HEK293 (cell line): Measurements from ENCODE around the gene ROR2.
A peak's percentile ranks its signal among the peaks of the same experiment; 100 is the strongest.

Source experiments
- CTCF ChIA-PET: fragments of 350-600 bp; formaldehyde crosslinking; extraction: SDS; loops from one replicate; lab custom pipeline; 2021; ENCODE audit warnings: antibody characterized with exemption; lab: Yijun Ruan, JAX
- POLR2A ChIA-PET: fragments of 300-600 bp; formaldehyde crosslinking; extraction: SDS; loops from one replicate; lab custom pipeline; 2020; ENCODE audit warnings: antibody characterized with exemption, inconsistent platforms; lab: Yijun Ruan, JAX
- H3K27ac ChIP-seq: fragments of 200-500 bp; sonication (Bioruptor generic); 2 replicates; pipeline ENCODE4 v1.5.1; 2014; ENCODE audit warnings: low read depth, low read length, control low read depth, inconsistent platforms; ENCODE audit errors: extremely low read depth
- H3K36me3 ChIP-seq, 2 experiments: fragments of 200-500 bp in 1 of 2; sonication (Bioruptor generic) in 1 of 2; 1 replicate in 1 of 2; 2 replicates in 1 of 2; pipeline ENCODE4 v1.5.1; 2014 to 2017; ENCODE audit warnings: inconsistent platforms in 2 of 2, low read length in 2 of 2; ENCODE audit not compliant: control insufficient read depth in 2 of 2, insufficient read depth in 1 of 2
- H3K4me1 ChIP-seq: fragments of 200-500 bp; sonication (Bioruptor generic); 2 replicates; pipeline ENCODE4 v1.5.1; 2014; ENCODE audit warnings: mild to moderate bottlenecking, low read length, inconsistent platforms; ENCODE audit not compliant: control insufficient read depth, insufficient read depth
- H3K4me3 ChIP-seq: 2 replicates; pipeline ENCODE4 v1.5.1; 2011; ENCODE audit warnings: low read depth, mild to moderate bottlenecking, control low read depth, low read length, moderate library complexity
- H3K9me3 ChIP-seq: fragments of 200-500 bp; sonication (Bioruptor generic); 2 replicates; pipeline ENCODE4 v1.5.1; 2014; ENCODE audit warnings: low read depth, low read length, inconsistent platforms; ENCODE audit not compliant: control insufficient read depth, insufficient read depth
- GLI4 ChIP-seq: fragments of 450-650 bp; formaldehyde crosslinking; IDR thresholded peaks from 2 replicates; pipeline ENCODE4 v1.5.1; 2016; ENCODE audit warnings: missing biosample characterization, missing genetic modification characterization
- HOXD13 ChIP-seq: sonication (generic); formaldehyde crosslinking; IDR thresholded peaks from 2 replicates; pipeline ENCODE4 v1.8.0; 2022; ENCODE audit warnings: missing genetic modification reagents, borderline replicate concordance
- KLF1 ChIP-seq: fragments of 450-650 bp; formaldehyde crosslinking; IDR thresholded peaks from 2 replicates; pipeline ENCODE4 v1.5.1; 2016; ENCODE audit warnings: missing biosample characterization, missing genetic modification characterization
- MYNN ChIP-seq: fragments of 450-650 bp; formaldehyde crosslinking; IDR thresholded peaks from 2 replicates; pipeline ENCODE4 v1.5.1; 2016; ENCODE audit warnings: missing biosample characterization, missing genetic modification characterization, borderline replicate concordance
- SP2 ChIP-seq: fragments of 450-650 bp; formaldehyde crosslinking; IDR thresholded peaks from 2 replicates; pipeline ENCODE4 v1.5.1; 2016; ENCODE audit warnings: missing biosample characterization, missing genetic modification characterization
- TCF7L2 ChIP-seq: IDR thresholded peaks from 2 replicates; pipeline ENCODE4 v1.6.1; 2011; ENCODE audit warnings: low read depth, mild to moderate bottlenecking, inconsistent platforms, low read length, moderate library complexity, borderline replicate concordance
- TSHZ1 ChIP-seq: fragments of 450-650 bp; formaldehyde crosslinking; IDR thresholded peaks from 2 replicates; pipeline ENCODE4 v1.5.1; 2016; ENCODE audit warnings: missing biosample characterization, missing genetic modification characterization, borderline replicate concordance
- ZFP37 ChIP-seq: fragments of 450-650 bp; formaldehyde crosslinking; IDR thresholded peaks from 2 replicates; pipeline ENCODE4 v1.5.1; 2016; ENCODE audit warnings: missing biosample characterization, missing genetic modification characterization
- ZNF138 ChIP-seq: fragments of 450-650 bp; formaldehyde crosslinking; IDR thresholded peaks from 2 replicates; pipeline ENCODE4 v1.5.1; 2016; ENCODE audit warnings: missing biosample characterization, missing genetic modification characterization, borderline replicate concordance
- ZNF18 ChIP-seq: fragments of 450-650 bp; formaldehyde crosslinking; IDR thresholded peaks from 2 replicates; pipeline ENCODE4 v1.5.1; 2016; ENCODE audit warnings: missing biosample characterization, missing genetic modification characterization
- ZNF292 ChIP-seq: fragments of 450-650 bp; formaldehyde crosslinking; IDR thresholded peaks from 2 replicates; pipeline ENCODE4 v1.5.1; 2016; ENCODE audit warnings: low read depth, missing biosample characterization, missing genetic modification characterization, borderline replicate concordance
- ZNF350 ChIP-seq: fragments of 450-650 bp; formaldehyde crosslinking; IDR thresholded peaks from 2 replicates; pipeline ENCODE4 v1.5.0; 2017; ENCODE audit warnings: missing biosample characterization, mild to moderate bottlenecking, missing genetic modification characterization
- ZNF398 ChIP-seq: fragments of 450-650 bp; formaldehyde crosslinking; IDR thresholded peaks from 2 replicates; pipeline ENCODE4 v1.5.1; 2017; ENCODE audit warnings: missing biosample characterization, missing genetic modification characterization
- ZNF488 ChIP-seq: fragments of 450-650 bp; formaldehyde crosslinking; IDR thresholded peaks from 2 replicates; pipeline ENCODE4 v1.5.1; 2016; ENCODE audit warnings: missing biosample characterization, missing genetic modification characterization
- ZNF549 ChIP-seq: fragments of 450-650 bp; IDR thresholded peaks from 2 replicates; pipeline ENCODE4 v1.5.1; 2018; ENCODE audit warnings: missing biosample characterization, missing genetic modification characterization, mild to moderate bottlenecking, inconsistent platforms, moderate library complexity
- ZNF580 ChIP-seq: fragments of 450-650 bp; formaldehyde crosslinking; IDR thresholded peaks from 2 replicates; pipeline ENCODE4 v1.5.1; 2016; ENCODE audit warnings: missing biosample characterization, missing genetic modification characterization
- ZNF626 ChIP-seq: fragments of 450-650 bp; sonication (Bioruptor Pico); formaldehyde crosslinking; IDR thresholded peaks from 2 replicates; pipeline ENCODE4 v1.5.1; 2018; ENCODE audit warnings: missing biosample characterization, missing genetic modification characterization, inconsistent platforms
- ZNF629 ChIP-seq: fragments of 450-650 bp; formaldehyde crosslinking; IDR thresholded peaks from 2 replicates; pipeline ENCODE4 v1.5.1; 2017; ENCODE audit warnings: missing biosample characterization, missing genetic modification characterization
- ZNF791 ChIP-seq: fragments of 450-650 bp; formaldehyde crosslinking; IDR thresholded peaks from 2 replicates; pipeline ENCODE4 v1.5.1; 2016; ENCODE audit warnings: missing biosample characterization, missing genetic modification characterization
- ZNF837 ChIP-seq: fragments of 450-650 bp; formaldehyde crosslinking; IDR thresholded peaks from 2 replicates; pipeline ENCODE4 v1.5.1; 2016; ENCODE audit warnings: missing biosample characterization, missing genetic modification characterization
- ZSCAN5A ChIP-seq: fragments of 450-650 bp; formaldehyde crosslinking; IDR thresholded peaks from 2 replicates; pipeline ENCODE4 v1.5.1; 2016; ENCODE audit warnings: missing biosample characterization, missing genetic modification characterization

The ROR2 gene

GRCh38 chr9:91921371-91921770 lies 28.7 kb downstream of the ROR2 start:
- CTCF ChIA-PET: no interaction called here
- TF ChIP-seq TCF7L2 (no peak), ZNF398 (tag by site-specific recombination) (no peak), ZNF837 (no peak), SP2 (no peak), HOXD13 (CRISPR knock-in tag) (no peak), KLF1 (tag by site-specific recombination) (peak; percentile 61), ZNF629 (tag by site-specific recombination) (no peak)
- H3K4me3 ChIP-seq: no peak overlapping the region

GRCh38 chr9:91920630-91921350 lies 29.2 kb downstream of the ROR2 start:
- no peak for TF ChIP-seq ZSCAN5A (tag by site-specific recombination)
- no peak for TF ChIP-seq ZNF292 (tag by site-specific recombination)
- TF ChIP-seq ZFP37: no peak
- TF ChIP-seq ZNF138 (tag by site-specific recombination): no peak
- TF ChIP-seq ZNF580: no peak
- no peak for TF ChIP-seq MYNN (tag by site-specific recombination)
- TF ChIP-seq ZNF791 (tag by site-specific recombination): no peak
- no peak for TF ChIP-seq ZNF626 (tag by site-specific recombination)
- TF ChIP-seq ZNF549: no peak
- TF ChIP-seq ZNF350 (tag by site-specific recombination): no peak
- TF ChIP-seq ZNF18 (tag by site-specific recombination): no peak
- TF ChIP-seq GLI4 (tag by site-specific recombination): no peak
- TF ChIP-seq ZNF488 (tag by site-specific recombination): no peak
- TF ChIP-seq TSHZ1 (tag by site-specific recombination): no peak
- Histone ChIP-seq H3K4me1 (no peaks in the 10 kb centered on the region), H3K36me3 (no peaks in the 10 kb centered on the region), H3K9me3 (no peaks in the 10 kb centered on the region), H3K4me3 (no peak overlapping the region), H3K27ac (no peak overlapping the region)
- ChIA-PET POLR2A (no interaction called here), CTCF (no interaction called here)

More at GRCh38 chr9:91921371-91921770, 28.7 kb downstream of the ROR2 start:
- H3K36me3 ChIP-seq: no peaks in the 10 kb centered on the region
- POLR2A ChIA-PET: no interaction called here
- H3K27ac ChIP-seq: no peak overlapping the region
- no peaks in the 10 kb centered on the region for H3K4me1 ChIP-seq
- H3K9me3 ChIP-seq: no peaks in the 10 kb centered on the region
